ENCODE measurements around the gene AKIRIN2.
"Not testable (repeated sequence)": the region's sequence is repeated elsewhere in the genome, so short reads cannot be mapped to it uniquely, and the experiment has no call there.

The AKIRIN2 gene

DNA sequence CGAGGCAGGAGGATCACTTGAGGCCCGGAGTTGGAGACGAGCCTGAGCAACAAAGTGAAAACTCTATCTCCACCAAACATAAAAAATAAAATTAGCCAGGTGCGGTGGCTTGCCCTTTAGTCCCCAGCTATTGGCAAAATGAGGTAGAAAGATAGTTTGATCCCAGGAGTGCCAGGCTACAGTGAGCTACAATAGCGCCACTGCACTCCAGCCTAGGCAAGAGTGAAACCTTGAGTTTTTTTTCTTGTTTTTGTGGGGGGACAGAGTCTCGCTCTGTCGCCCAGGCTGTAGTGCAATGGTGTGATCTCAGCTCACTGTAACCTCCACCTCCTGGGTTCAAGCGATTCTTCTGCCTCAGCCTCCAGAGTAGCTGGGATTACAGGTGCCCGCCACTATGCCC lies 14.1 kb downstream of the AKIRIN2 start:
- DNase-seq (ENCODE audit: low spot score) = not testable (repeated sequence)

DNA sequence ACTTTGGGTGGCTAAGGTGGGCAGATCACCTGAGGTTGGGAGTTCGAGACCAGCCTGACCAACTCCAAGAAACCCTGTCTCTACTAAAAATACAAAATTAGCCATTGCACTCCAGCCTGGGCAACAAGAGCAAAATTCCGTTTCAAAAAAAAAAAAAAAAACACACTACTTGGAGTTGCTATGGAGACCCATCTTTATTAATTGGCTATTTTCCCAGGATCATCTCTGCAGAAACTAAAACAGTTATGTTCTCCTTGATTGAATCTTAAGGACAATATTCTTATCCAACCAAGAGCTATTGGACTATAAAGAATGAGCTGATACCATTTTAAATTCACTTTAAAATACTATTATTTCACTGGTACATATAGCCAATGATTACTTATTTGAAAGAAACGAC lies 14.7 kb downstream of the AKIRIN2 start:
- no peak for DNase-seq (ENCODE audit: low spot score)

DNA sequence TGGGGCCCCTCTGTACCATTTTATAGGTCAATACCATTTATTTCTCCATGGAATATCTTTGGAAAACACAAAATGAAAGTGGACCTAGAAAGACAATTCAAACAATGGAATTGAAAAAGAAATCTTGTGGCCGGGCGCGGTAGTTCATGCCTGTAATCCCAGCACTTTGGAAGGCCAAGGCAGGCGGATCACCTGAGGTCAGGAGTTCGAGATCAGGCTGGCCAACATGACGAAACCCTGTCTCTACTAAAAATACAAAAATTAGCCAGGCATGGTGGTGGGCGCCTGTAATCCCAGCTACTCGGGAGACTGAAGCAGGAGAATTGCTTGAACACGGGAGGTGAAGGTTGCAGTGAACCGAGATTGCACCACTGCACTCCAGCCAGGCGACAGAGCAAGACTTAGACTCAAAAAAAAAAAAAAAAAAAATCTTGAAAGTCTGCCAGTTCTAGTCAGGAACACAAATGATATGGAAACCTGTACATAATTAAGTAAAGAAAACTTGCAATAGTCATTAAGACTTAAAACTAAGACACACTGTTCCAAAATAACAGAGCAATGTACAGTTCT lies 15.3 kb downstream of the AKIRIN2 start:
- not testable (repeated sequence) for DNase-seq (ENCODE audit: low spot score)

DNA sequence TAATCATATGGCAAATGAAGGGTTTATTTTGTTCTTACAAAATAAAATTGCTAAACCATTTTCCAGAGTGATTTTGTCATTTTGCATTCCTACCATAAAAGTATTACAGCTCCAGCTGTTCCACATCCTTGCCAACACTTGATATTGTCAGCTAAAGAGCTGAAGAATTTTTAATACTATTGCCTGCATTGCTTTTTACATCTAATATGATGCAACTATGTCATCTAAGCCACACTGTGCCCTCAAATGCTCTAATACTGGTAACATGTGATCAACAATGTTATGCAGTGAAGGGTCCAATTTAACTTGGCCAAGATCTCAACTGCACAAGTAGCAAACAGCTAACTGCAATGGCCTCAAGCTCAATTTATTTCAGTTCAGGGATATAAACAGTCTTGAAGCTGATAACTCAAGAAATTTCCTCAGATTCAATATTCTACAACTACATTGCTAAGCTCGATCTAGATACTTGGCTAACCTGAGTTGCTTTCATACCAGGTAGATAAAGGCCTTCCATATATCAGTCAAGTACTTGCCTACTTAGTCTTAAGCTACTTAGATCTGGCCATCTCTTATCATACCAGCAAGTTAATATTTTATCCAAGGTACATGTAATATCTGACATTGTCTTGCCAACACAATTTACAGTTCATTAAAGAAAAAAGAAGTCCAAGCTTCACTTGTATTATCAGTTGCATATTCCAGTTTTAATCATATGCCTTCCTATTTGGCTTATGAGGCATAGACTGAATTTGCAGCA lies 17.0 kb downstream of the AKIRIN2 start:
- DNase-seq (ENCODE audit: low spot score) = no peak

DNA sequence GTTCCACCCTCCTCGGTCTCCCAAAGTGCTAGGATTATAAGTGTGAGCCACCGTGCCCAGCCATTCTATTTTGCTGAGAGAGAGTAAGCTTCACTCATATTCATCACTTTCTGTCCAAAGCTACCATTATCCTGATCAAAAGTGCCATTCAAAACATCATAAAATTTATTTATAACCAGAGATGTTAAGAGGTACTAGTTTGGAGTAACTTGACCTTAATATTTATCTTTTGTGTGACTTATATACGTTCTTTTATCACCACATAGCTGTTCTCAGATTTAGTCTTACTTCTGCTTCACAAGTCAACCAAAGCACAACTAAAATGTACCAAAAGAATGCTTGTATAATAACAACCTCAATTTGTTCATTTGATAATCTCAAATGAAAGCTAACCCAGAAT lies 18.1 kb downstream of the AKIRIN2 start:
- DNase-seq (ENCODE audit: low spot score) = no peak

DNA sequence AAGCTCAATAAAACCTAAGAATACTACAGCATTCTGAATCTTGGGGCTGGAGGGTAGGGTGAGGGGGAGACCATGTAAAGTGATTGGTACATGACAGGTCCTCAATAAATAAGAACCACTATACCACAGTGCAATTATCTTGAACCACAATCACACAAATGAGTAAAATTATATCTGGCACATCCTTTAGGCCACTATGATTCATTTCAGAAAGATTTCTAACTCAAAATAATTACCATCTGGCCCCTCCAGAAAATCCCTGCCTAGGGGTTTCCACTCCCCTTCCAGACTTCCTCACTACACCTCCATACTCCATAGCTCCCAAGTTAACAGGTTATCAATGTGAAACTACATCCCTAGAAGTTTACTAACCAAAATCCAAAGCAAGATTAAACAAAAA lies 19.7 kb downstream of the AKIRIN2 start:
- peak; percentile 14 for DNase-seq (ENCODE audit: low spot score)

DNA sequence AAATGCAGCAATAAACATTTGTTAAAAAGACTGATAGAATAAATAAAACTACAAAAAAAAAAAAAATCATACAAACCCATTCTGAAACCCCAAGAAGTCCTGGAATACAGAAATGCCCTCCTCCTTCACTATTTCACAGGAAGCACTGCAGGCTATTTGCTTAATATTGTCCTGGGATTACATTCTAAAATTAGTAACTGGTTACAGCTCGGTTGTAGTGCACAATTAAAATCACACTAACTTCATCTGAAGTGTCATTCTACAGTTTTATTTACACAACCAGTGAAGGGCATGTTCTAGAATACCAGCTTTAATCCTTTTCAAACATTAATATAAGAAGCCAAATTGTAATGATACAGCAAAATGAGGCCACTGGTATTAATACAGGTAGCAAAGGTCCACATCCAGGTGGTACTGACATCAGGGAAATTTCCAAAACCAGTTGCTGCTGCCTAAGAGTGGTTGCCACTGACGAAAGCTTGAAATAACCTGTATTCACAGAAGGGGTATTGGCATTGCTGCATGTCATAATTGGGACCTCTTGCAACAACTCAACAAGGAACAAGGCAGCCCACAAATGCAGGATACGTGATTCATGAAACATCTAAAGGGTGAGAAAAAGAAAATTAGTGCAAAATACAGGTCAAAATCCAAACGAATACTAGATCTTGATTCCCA lies 26.9 kb downstream of the AKIRIN2 start:
- no peak for DNase-seq (ENCODE audit: low spot score)

DNA sequence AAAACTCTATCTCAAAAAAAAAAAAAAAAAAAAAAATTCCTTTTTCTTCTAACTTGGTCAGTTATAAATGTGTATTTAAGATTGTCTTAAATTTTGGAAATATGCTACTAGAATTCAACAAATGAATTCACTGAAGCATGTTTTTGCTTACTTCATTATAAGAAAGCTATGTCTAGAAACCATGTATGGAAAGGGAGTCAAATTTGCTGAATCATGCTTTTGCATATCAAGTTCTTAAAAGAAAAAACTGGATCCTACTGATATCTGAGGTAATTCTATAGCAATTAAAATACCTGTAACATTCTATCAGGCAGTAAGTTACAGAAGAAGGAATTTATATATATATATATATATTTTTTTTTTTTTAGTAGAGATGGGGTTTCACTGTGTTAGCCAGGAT lies 27.7 kb downstream of the AKIRIN2 start:
- DNase-seq (ENCODE audit: low spot score) = no peak

- no peak for DNase-seq (ENCODE audit: low spot score)
These were observed 28.8 kb downstream of the AKIRIN2 start for GRCh38 chr6:87673237-87673636.

- no peak for DNase-seq (ENCODE audit: low spot score)
These were observed 29.4 kb downstream of the AKIRIN2 start for GRCh38 chr6:87672641-87673040.

DNA sequence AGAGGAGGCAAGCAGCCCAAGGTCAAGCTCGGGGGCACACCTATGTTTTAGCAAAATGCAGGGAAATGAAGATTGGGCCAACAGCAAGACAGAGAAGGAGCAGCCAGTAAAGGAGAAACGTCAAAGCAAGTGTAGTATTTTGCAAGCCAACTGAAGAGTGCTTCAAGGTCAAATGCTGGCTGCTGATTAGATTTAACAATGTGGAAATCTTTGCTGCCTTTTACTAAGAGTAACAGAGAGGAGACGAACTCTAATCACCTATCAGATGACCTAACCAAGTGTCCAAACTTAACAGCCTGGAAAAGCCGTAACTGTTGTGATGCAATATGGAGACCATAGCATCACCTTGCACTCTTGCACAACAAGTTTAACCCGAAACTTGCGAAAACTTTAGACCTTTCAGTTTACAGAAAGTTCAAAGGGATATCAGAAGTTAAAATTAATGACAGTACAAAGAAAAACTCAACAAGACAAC lies 30.4 kb downstream of the AKIRIN2 start:
- no peak for DNase-seq (ENCODE audit: low spot score)

DNA sequence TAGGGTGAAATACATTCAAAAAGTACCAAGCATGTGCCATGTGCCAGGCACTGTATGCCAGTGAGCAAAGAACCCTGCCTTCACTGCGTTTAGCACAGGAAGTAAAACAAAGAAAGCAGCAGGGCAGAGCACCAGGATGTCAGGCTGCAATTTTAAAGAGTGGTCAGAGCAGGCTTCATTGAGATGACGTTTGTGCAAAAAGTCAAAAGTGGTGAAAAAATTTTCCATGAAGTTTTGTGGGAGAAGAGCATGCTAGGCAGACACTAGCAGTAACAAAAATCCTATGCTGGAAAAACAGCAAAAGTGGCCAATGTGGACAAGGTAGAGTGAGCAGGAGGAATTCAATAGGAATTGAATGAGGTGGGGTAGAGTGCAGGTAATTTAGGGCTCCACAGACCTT lies 31.3 kb downstream of the AKIRIN2 start:
- no peak for DNase-seq (ENCODE audit: low spot score)

DNA sequence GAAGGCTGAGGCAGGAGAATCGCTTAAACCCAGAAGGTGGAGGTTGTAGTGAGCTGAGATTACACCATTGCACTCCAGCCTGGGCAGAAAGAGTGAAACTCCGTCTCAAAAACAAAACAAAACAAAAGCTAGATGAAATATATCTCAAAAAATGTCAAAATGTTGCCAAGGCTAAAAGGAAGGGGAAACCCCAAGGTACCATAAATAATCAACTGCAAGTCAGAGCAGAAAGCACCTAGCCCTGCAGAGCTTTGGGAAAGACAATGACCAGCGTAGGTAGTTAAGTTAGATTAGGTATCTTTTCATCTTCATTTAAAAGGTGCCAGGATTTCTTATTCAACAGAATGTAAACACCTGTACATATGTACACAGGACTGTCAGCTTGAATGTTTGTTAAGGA lies 33.0 kb downstream of the AKIRIN2 start:
- DNase-seq (ENCODE audit: low spot score) = no peak

DNA sequence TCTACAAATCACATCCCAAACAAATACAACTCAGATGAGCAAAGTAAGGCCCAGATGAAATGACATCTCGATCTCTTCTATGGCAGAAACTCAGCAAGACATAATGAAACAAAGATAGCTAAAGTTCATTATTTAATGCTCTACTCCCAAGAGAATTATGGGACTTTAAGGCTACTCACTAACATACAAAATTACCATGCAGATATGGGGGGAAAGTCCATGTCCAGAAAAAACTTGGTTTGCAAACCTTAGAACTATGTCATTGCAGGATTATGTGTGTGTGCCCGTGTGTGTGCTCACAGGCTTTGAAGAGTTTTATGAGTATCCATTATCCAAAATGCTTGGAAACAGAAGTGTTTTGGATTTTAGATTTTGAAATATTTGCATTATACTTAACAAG lies 34.0 kb downstream of the AKIRIN2 start:
- DNase-seq (ENCODE audit: low spot score) = no peak

DNA sequence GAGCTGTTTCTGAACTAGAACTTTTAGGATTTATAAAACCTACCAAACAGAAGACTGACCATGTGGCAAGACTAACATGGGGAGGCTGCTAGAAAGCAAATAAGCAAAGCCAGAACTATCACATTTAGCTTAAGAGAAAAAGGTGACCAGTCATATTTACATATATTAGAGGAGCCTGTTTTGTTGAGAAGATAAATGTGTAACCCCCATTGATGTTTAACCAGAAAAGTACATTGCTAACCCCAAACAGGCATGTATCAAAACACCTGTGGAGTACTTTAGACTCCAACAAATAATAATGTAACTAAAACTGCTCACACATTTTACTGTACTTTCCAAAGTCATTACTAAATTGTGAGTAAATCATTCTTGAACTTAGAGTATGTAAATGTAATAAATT lies 35.0 kb downstream of the AKIRIN2 start:
- DNase-seq (ENCODE audit: low spot score) = no peak

GRCh38 chr6:87664921-87665485 lies 37.0 kb downstream of the AKIRIN2 start:
- DNase-seq (ENCODE audit: low spot score) = no peak

DNA sequence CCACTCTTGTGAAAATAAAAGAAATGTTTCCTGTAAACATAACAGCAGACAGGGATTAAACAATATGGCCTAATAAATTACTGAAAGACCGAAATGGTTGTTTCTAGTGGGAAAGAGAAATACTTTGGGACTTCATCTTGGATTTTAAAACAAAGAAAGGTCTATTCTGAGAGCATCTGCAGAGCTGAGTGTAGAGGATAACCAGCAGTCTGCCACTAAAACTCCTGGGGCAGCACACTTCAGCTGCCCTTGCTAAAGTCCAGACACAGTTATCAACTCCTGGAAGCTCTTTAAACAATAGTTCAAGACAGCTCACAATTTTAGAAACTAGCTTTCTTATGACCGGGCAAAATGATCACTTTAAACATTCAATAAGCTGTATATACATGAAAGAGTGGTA lies 38.6 kb downstream of the AKIRIN2 start:
- no peak for DNase-seq (ENCODE audit: low spot score)

- DNase-seq (ENCODE audit: low spot score) = peak; percentile 20
These were observed 40.5 kb downstream of the AKIRIN2 start for GRCh38 chr6:87661503-87661902.

- peak; percentile 51 for DNase-seq (ENCODE audit: low spot score)
These were observed 41.0 kb downstream of the AKIRIN2 start for GRCh38 chr6:87661016-87661415.

- peak; percentile 73 for DNase-seq (ENCODE audit: low spot score)
These were observed 41.7 kb downstream of the AKIRIN2 start for GRCh38 chr6:87660226-87660911.

DNA sequence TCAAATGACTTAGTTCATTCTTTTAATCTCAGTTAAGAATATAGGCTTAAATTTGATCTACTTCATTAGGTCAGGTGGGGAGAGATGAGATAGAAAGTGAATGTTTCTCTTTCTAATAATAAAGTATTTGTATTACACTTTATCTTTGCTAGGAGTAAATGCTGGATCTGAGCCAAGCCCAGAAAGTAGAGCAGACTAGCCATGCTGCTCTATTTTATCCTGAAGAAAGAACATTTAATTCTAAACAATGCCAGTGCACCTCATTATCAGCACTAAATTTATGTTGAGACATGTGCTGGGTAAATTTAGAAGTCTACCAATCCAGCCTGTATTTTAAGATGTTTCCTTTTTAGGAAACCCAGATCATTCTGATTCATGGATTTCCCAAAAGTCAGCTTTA lies 43.5 kb downstream of the AKIRIN2 start:
- DNase-seq (ENCODE audit: low spot score) = no peak

GRCh38 chr6:87656857-87657256 lies 45.2 kb downstream of the AKIRIN2 start:
- no peak for DNase-seq (ENCODE audit: low spot score)

Data from GM03348 (cell line).